ENCODE data around the gene RPS6KA1.

Gene RPS6KA1

DNA sequence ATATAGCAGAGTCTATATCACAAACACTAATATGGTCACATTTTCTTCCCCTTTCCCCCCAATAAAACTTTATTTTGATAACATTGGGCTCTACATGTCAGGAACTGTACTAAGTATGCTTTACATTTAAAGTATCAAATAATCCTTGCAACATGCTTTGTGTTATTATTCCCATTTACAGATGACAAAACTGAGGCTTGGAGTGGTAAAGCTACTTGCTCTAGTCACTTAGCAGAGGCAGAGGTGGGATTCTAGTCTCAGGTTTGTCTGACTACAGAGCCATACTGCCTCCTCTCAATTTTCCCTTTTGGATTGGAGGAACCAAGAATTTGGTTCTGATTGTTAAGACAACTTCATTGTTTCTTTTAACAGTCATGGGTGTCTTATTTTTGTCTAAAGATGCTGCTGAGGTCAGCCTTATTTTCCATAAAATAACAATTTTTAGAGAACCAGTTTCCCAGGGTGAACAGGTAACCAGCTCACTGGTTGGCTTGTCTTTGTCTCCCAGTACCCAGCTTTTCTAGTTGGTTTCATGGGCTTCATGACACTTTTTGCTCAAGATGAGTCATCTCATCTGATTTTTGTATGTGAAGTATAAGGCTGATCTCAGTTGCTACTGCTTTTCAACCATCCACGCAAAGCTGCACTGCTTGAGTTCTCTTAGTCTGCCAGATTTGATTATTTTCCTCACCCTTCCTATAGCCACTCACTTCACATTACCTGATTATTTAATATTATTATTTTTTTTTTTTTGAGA lies 85.3 kb downstream of the RPS6KA1 start:
- no peak overlapping the region for H3K4me3 ChIP-seq (ENCODE audit: insufficient read depth, low read depth, low read length)
- WGBS, 2 experiments, result 100% methylated on average over 1 of the region's 1 CpG; no CpG with 5 or more reads in 1 of the 2 experiments
- H3K4me1 ChIP-seq (ENCODE audit: control insufficient read depth, insufficient read depth, low read length), result peaks cover 24% of the 10 kb centered on the region

DNA sequence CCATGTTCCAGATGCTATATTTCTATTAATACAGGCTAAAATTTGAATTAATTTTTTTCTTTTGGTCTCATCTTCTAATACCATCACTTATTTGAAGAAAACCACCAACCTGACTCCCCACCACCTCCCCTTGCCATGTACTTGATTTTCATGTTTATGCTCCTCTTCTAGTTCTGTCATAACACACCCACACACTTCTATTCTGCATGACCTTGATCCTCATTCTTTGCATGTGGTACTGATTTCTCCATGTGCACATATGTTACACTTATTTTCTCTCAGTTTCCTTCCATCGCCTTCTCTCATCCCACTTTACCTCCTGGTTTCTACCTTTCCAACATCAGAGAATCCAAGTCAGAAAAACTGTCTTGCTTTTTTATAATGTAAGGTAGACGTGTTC lies 87.3 kb downstream of the RPS6KA1 start:
- no peak overlapping the region for H3K4me3 ChIP-seq (ENCODE audit: insufficient read depth, low read depth, low read length)
- H3K27ac ChIP-seq (ENCODE audit: insufficient read depth, low read depth, low read length, poor library complexity, severe bottlenecking), result no peak overlapping the region
- H3K4me1 ChIP-seq (ENCODE audit: control insufficient read depth, insufficient read depth, low read length), result peaks cover 16% of the 10 kb centered on the region
- WGBS, 2 experiments, result 87 to 91% methylated on average over 2 of the region's 2 CpGs
- H3K9me3 ChIP-seq (ENCODE audit: control insufficient read depth, low read length), result no peaks in the 10 kb centered on the region
- H3K27me3 ChIP-seq (ENCODE audit: control insufficient read depth, insufficient read depth, low read length, poor library complexity, severe bottlenecking), result no peaks in the 10 kb centered on the region
- H3K36me3 ChIP-seq (ENCODE audit: control insufficient read depth, insufficient read depth, low read length), result no peaks in the 10 kb centered on the region

More for the DNA sequence above, 85.3 kb downstream of the RPS6KA1 start:
- Histone ChIP-seq H3K9me3 (ENCODE audit: control insufficient read depth, low read length) (no peaks in the 10 kb centered on the region), H3K27me3 (ENCODE audit: control insufficient read depth, insufficient read depth, low read length, poor library complexity, severe bottlenecking) (no peaks in the 10 kb centered on the region), H3K27ac (ENCODE audit: insufficient read depth, low read depth, low read length, poor library complexity, severe bottlenecking) (no peak overlapping the region), H3K36me3 (ENCODE audit: control insufficient read depth, insufficient read depth, low read length) (no peaks in the 10 kb centered on the region)

DNA sequence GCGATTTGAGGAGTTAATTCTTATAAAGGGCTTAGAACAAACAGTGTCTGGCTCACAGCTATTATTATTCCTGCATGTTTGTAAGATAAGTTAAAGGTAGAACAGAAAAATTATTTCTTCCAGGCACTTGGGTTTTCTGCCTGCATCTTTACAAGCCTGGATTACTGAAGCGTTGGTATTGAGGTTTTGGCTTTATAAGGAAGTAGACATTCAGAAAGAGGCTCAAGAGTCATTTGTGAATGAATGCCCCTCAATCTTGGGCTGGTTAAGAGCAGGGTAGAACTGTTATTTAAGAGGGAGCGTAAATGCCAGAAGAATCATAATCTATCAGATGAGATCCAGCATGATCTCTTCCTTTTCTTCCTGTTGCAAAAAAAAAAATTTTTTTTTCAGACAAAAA lies 89.0 kb downstream of the RPS6KA1 start:
- H3K4me1 ChIP-seq (ENCODE audit: control insufficient read depth, insufficient read depth, low read length), result peaks cover 16% of the 10 kb centered on the region
- no peak overlapping the region for H3K4me3 ChIP-seq (ENCODE audit: insufficient read depth, low read depth, low read length)
- H3K9me3 ChIP-seq (ENCODE audit: control insufficient read depth, low read length), result no peaks in the 10 kb centered on the region
- H3K27me3 ChIP-seq (ENCODE audit: control insufficient read depth, insufficient read depth, low read length, poor library complexity, severe bottlenecking), result no peaks in the 10 kb centered on the region
- H3K36me3 ChIP-seq (ENCODE audit: control insufficient read depth, insufficient read depth, low read length), result no peaks in the 10 kb centered on the region
- peak overlapping the region; percentile 3 for H3K27ac ChIP-seq (ENCODE audit: insufficient read depth, low read depth, low read length, poor library complexity, severe bottlenecking)
- 23 to 42% methylated on average over 2 to 3 of the region's 3 CpGs for whole genome bisulfite sequencing, 2 experiments

All from ectodermal cell (in vitro differentiated cells).